Stimulated activated CD4-positive, alpha-beta T cell treated with anti-CD3 and anti-CD28 coated beads, Interleukin-15, amount 100 ng/mL, for 1 hour (primary cell): ENCODE measurements around the gene CRTAP.
"Not testable (repeated sequence)": the region's sequence is repeated elsewhere in the genome, so short reads cannot be mapped to it uniquely, and the experiment has no call there.

Experiments
- DNase-seq, 2 donors: peaks; one replicate each; pipeline ENCODE4 v3.0.0-alpha.2; 2020; ENCODE audit warnings: low read depth in 1 of 2, low spot score in 1 of 2

Gene CRTAP

GRCh38 chr3:33113772-33114621, at the start of gene CRTAP:
Gene CRTAP (plus strand): TSS chr3:33114014. CDS start chr3:33114078, 64 bp downstream.
- peak; percentile 72 to 82 for DNase-seq

- DNase-seq = no peak
These were observed 48.9 kb upstream of the CRTAP start for GRCh38 chr3:33064929-33065328.

GRCh38 chr3:33067484-33067883, 46.3 kb upstream of the CRTAP start:
- DNase-seq = no peak

GRCh38 chr3:33069862-33070261, 44.0 kb upstream of the CRTAP start:
- not testable (repeated sequence) for DNase-seq

- no peak for DNase-seq
These were observed 42.6 kb upstream of the CRTAP start for GRCh38 chr3:33071181-33071580.

- DNase-seq = no peak
These were observed 41.9 kb upstream of the CRTAP start for GRCh38 chr3:33071946-33072345.

GRCh38 chr3:33074217-33075067, 39.4 kb upstream of the CRTAP start:
- peak; percentile 37 to 44 for DNase-seq

GRCh38 chr3:33075995-33076394, 37.8 kb upstream of the CRTAP start:
- no peak for DNase-seq

GRCh38 chr3:33076952-33077351, 36.9 kb upstream of the CRTAP start:
- DNase-seq = no peak

- DNase-seq = no peak
These were observed 35.8 kb upstream of the CRTAP start for GRCh38 chr3:33077976-33078375.

- not testable (repeated sequence) for DNase-seq
These were observed 34.0 kb upstream of the CRTAP start for GRCh38 chr3:33079813-33080212.

- DNase-seq = no peak
These were observed 32.0 kb upstream of the CRTAP start for GRCh38 chr3:33081812-33082211.

- DNase-seq = no peak
These were observed 29.9 kb upstream of the CRTAP start for GRCh38 chr3:33083958-33084357.

- no peak for DNase-seq
These were observed 25.1 kb upstream of the CRTAP start for GRCh38 chr3:33088691-33089090.

GRCh38 chr3:33089515-33089914, 24.3 kb upstream of the CRTAP start:
- no peak for DNase-seq

- DNase-seq = no peak
These were observed 22.1 kb upstream of the CRTAP start for GRCh38 chr3:33091746-33092145.

- DNase-seq = no peak
These were observed 21.1 kb upstream of the CRTAP start for GRCh38 chr3:33092496-33093254.

- no peak for DNase-seq
These were observed 20.0 kb upstream of the CRTAP start for GRCh38 chr3:33093847-33094246.

GRCh38 chr3:33095436-33095835, 18.4 kb upstream of the CRTAP start:
- no peak for DNase-seq

- peak in 1 of 2 donors; percentile 33 for DNase-seq
These were observed 17.5 kb upstream of the CRTAP start for GRCh38 chr3:33096093-33096868.
